PFSK-1 (cell line): ENCODE results near the gene KCNJ14.

Experiments used
- FOXP2 ChIP-seq: optimal IDR thresholded peaks from 2 replicates; pipeline ENCODE3; 2011; ENCODE audit warnings: borderline replicate concordance, control low read depth, inconsistent platforms; ENCODE audit not compliant: insufficient read depth; ENCODE audit errors: extremely low read length, extremely low read depth
- REST ChIP-seq, 2 experiments: IDR thresholded peaks; 2 replicates each; pipeline versions ENCODE4 v1.6.1 to v1.8.0; 2011 to 2012; ENCODE audit warnings: low read depth in 2 of 2, low read length in 2 of 2, control low read depth in 1 of 2, inconsistent platforms in 1 of 2, mild to moderate bottlenecking in 1 of 2, moderate library complexity in 1 of 2; ENCODE audit not compliant: insufficient read depth in 1 of 2

The KCNJ14 gene

GRCh38 chr19:48516536-48516935 lies 61.2 kb downstream of the KCNJ14 start:
- TF ChIP-seq REST (IDR thresholded peaks at IDR 0.05; ENCODE audit: insufficient read depth in 1 of 2, low read depth in 2 of 2, low read length in 2 of 2) = no peak
- no peak for TF ChIP-seq FOXP2
